Measurements from ENCODE around the gene MTMR12.

The MTMR12 gene

DNA sequence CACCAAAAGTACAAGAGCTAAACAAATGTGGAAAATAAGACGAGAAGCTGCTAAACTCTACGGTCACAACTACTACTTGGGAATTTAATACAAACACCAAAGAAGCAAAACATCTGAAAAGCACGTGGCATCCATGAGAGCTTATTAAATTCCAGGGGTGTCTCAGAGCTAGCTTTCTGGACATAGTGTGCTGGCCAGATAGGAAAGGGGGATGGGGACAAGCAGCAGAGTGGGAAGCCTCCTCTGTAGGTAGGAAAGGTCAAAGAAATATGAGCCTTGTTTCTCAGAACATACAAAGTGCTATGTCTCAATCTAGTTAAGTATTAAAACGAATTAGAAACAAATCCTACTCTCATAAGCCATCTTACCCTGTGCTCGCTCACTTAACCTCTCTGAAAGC is 87.3 kb downstream of the MTMR12 start:
- ATAC-seq (ENCODE audit: insufficient read depth, low read depth) (no peak), DNase-seq (no peak)
- H3K79me2 ChIP-seq (ENCODE audit: insufficient read depth, low read length): no peaks in the 10 kb centered on the region
- TF ChIP-seq, protein P1, sequence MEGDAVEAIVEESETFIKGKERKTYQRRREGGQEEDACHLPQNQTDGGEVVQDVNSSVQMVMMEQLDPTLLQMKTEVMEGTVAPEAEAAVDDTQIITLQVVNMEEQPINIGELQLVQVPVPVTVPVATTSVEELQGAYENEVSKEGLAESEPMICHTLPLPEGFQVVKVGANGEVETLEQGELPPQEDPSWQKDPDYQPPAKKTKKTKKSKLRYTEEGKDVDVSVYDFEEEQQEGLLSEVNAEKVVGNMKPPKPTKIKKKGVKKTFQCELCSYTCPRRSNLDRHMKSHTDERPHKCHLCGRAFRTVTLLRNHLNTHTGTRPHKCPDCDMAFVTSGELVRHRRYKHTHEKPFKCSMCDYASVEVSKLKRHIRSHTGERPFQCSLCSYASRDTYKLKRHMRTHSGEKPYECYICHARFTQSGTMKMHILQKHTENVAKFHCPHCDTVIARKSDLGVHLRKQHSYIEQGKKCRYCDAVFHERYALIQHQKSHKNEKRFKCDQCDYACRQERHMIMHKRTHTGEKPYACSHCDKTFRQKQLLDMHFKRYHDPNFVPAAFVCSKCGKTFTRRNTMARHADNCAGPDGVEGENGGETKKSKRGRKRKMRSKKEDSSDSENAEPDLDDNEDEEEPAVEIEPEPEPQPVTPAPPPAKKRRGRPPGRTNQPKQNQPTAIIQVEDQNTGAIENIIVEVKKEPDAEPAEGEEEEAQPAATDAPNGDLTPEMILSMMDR (IDR thresholded peaks at IDR 0.05; ENCODE audit: borderline replicate concordance, extremely low read depth, low read length, poor library complexity, severe bottlenecking): no peak
- no peak for TF ChIP-seq EZH2 (IDR thresholded peaks at IDR 0.05; ENCODE audit: borderline replicate concordance, low read depth, low read length, severe bottlenecking)
- H3K9me3 ChIP-seq (ENCODE audit: insufficient read depth, low read length, severe bottlenecking): no peaks in the 10 kb centered on the region
- no peaks in the 10 kb centered on the region for H4K20me1 ChIP-seq (ENCODE audit: insufficient read depth, low read length)
- no peak overlapping the region for H3K4me3 ChIP-seq (ENCODE audit: low read depth in 1 of 2, low read length in 2 of 2)
- peaks cover 21% of the 10 kb centered on the region for H3K36me3 ChIP-seq (ENCODE audit: insufficient read depth, low read length)
- no peaks in the 10 kb centered on the region for H3K27me3 ChIP-seq (ENCODE audit: insufficient read depth, low read length, poor library complexity)
- H2AFZ ChIP-seq (ENCODE audit: low read depth, low read length): no peak overlapping the region
- H3K4me2 ChIP-seq (ENCODE audit: insufficient read depth, low read length): no peak overlapping the region
- no peak overlapping the region for H3K9ac ChIP-seq (ENCODE audit: low read depth, low read length)
- H3K4me1 ChIP-seq (ENCODE audit: insufficient read depth, low read length): no peaks in the 10 kb centered on the region
- no peak overlapping the region for H3K27ac ChIP-seq (ENCODE audit: low read length)

DNA sequence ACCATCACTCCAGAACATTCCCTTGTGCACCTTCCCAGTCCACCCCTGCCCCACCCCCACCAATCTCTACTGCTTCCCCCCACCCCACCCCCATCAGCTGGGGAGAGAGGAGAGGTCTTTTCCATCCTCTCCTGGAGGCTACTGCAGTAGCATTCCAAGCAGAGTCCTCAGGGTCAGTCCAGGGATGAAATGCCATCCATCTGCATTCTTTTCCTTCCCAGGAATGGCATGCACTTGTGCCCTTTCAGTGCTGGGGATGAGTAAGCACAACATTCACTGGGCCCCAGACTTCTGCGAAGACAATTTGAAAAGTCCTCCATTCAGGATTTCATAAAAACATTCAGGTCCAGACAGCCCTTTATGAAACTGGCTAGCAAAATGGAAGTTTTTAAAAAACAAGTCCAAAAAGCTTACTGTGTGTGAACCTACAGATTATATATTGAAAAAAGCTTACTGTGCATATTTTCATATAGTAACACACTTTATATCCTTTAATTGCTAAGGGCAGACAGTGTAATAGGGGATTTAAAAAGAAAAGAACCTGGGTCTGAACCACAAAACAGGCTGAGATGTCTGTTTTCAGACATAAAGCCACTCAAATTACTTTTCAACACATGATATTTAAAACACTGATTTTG is 88.6 kb downstream of the MTMR12 start:
- ATAC-seq (ENCODE audit: insufficient read depth, low read depth) (no peak), DNase-seq (no peak)
- H2AFZ ChIP-seq (ENCODE audit: low read depth, low read length): no peak overlapping the region
- no peaks in the 10 kb centered on the region for H4K20me1 ChIP-seq (ENCODE audit: insufficient read depth, low read length)
- no peak overlapping the region for H3K27ac ChIP-seq (ENCODE audit: low read length)
- no peaks in the 10 kb centered on the region for H3K9me3 ChIP-seq (ENCODE audit: insufficient read depth, low read length, severe bottlenecking)
- TF ChIP-seq, protein P1 (IDR thresholded peaks at IDR 0.05; ENCODE audit: borderline replicate concordance, extremely low read depth, low read length, poor library complexity, severe bottlenecking): no peak
- TF ChIP-seq EZH2 (IDR thresholded peaks at IDR 0.05; ENCODE audit: borderline replicate concordance, low read depth, low read length, severe bottlenecking): no peak
- H3K4me1 ChIP-seq (ENCODE audit: insufficient read depth, low read length): no peaks in the 10 kb centered on the region
- H3K9ac ChIP-seq (ENCODE audit: low read depth, low read length): no peak overlapping the region
- H3K79me2 ChIP-seq (ENCODE audit: insufficient read depth, low read length): no peaks in the 10 kb centered on the region
- peaks cover 9% of the 10 kb centered on the region for H3K36me3 ChIP-seq (ENCODE audit: insufficient read depth, low read length)
- no peaks in the 10 kb centered on the region for H3K27me3 ChIP-seq (ENCODE audit: insufficient read depth, low read length, poor library complexity)
- no peak overlapping the region for H3K4me2 ChIP-seq (ENCODE audit: insufficient read depth, low read length)
- no peak overlapping the region for H3K4me3 ChIP-seq (ENCODE audit: low read depth in 1 of 2, low read length in 2 of 2)

DNA sequence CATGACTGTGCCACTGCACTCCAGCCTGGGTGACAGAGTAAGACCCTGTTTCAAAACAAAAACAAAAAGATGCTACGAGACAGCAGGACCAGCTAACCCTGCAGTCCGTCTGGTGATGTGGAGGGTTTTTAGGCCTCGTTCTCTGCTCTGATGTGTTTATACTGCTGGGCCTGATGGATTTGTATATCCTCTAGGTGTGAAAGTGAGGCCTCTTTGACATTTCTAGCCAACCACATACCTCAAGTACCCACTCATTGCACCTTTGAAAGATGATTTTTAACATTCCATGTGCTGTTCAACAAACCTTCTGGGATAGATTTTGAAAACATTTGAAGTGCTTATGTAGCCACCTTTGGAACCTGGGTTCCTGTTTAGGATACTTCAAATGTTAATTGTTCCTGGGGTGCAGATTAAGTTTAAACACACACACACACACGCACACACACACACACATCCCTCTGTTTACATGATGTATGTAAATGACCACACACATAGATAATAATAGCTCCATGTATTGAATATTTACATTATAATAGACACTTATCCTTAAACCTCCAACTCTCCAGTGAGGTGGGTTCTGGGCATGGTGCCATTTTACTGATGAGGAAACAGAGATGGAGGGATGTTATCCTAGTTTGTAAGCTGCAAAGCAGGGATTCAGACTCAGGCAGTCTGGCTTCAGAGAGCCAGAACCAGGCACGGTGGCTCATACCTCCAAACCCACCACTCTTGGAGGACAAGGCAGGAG is 89.8 kb downstream of the MTMR12 start:
- Histone ChIP-seq H2AFZ (ENCODE audit: low read depth, low read length) (no peak overlapping the region), H3K9ac (ENCODE audit: low read depth, low read length) (no peak overlapping the region), H3K9me3 (ENCODE audit: insufficient read depth, low read length, severe bottlenecking) (no peaks in the 10 kb centered on the region), H3K27me3 (ENCODE audit: insufficient read depth, low read length, poor library complexity) (no peaks in the 10 kb centered on the region), H3K4me3 (ENCODE audit: low read depth in 1 of 2, low read length in 2 of 2) (no peak overlapping the region), H3K4me1 (ENCODE audit: insufficient read depth, low read length) (peaks cover 10% of the 10 kb centered on the region; the same call in 1 of the 2 replicates), H3K36me3 (ENCODE audit: insufficient read depth, low read length) (peaks cover 3% of the 10 kb centered on the region; the same call in 1 of the 2 replicates), H4K20me1 (ENCODE audit: insufficient read depth, low read length) (no peaks in the 10 kb centered on the region), H3K27ac (ENCODE audit: low read length) (no peak overlapping the region), H3K79me2 (ENCODE audit: insufficient read depth, low read length) (no peaks in the 10 kb centered on the region), H3K4me2 (ENCODE audit: insufficient read depth, low read length) (no peak overlapping the region)
- DNase-seq (no peak), ATAC-seq (ENCODE audit: insufficient read depth, low read depth) (no peak)
- TF ChIP-seq, protein P1 (IDR thresholded peaks at IDR 0.05; ENCODE audit: borderline replicate concordance, extremely low read depth, low read length, poor library complexity, severe bottlenecking): no peak
- TF ChIP-seq EZH2 (IDR thresholded peaks at IDR 0.05; ENCODE audit: borderline replicate concordance, low read depth, low read length, severe bottlenecking): no peak
